ENCODE measurements around the gene CCDC92.

CCDC92 gene

DNA sequence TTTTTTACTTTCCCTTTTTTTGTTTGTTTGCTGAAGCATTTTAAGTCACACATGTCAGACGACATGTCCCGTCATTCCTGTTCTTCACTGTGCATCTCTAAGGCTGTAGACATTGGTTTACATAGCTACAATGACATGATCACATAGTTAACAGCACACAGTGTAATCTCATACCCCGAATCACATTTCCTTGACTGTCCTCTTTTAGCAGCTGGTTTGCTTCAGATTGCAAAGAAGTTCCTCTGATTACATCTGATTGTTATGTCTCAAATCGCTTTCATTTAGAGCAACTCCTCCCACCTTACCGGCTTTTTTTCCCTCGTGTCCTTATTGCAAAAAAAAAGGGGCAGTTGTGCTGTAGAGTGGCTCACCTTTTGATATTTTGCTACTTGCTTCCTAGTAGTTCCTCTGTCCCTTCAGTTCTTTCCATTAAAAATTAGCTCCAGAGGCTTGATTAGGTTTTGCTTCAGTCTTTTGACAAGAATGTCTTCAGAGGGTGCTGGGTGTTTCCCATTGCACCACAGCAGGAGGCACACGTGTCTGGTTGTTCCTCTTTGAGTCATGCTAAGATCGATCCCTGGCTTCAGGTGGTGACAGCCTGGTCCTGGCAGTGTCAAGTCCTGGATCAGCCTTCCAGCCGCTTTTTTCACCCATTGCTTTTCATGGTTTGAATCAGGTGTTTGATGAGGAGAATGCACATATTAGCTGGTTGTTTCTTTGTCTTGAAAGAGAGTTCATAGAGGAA is 35.4 kb upstream of the CCDC92 start:
- Mint-ChIP-seq H3K27ac (no peak overlapping the region), H3K9me3 (no peaks in the 10 kb centered on the region), H3K36me3 (ENCODE audit: low read depth) (peaks cover 48% of the 10 kb centered on the region), H3K4me3 (no peak overlapping the region), H3K4me1 (ENCODE audit: low read depth) (peaks cover 29% of the 10 kb centered on the region), H3K27me3 (no peaks in the 10 kb centered on the region)

DNA sequence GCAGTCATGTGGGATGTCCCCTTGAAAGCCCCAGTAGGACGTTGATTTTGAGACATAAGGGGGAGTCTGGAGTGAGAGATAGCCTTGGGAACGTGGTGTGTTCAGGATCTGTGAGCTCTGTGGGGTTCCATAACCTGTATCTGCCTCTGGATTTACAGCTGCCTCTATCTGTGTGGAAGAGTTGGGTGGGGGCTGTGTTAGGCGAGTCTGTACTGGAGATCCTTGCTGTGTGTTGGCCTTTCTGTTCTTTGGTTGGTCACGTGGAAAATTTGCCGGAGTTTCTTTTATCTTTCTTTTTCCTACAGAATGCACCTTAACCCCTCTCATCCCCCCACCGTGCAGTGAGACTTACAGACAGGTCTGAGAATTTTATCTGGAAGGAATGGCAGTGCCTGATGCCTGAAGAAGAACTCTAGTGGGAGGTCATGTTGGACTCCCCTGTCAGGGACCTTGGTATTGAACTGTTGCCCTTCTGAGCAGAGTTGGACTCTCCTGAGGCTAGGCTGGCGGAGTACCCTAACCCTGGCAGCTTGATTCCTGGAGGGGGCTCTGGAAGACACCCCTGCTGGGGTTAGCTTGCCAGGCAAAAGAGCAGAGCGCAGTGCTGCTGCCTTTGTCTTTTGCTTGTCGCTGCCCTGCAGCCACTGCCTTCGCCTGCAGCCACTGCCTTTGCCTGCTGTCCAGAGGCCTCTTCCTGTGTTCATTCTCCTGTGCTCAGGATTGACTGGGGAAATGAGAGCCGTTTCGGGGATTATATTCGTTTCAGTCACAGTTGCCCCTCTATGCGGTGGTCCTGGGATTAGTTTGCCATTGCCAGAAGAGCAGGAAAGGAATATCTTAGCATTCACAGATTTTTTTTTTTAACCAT is 34.4 kb upstream of the CCDC92 start:
- peak overlapping the region; percentile 51 for H3K27ac Mint-ChIP-seq
- H3K9me3 Mint-ChIP-seq, result no peaks in the 10 kb centered on the region
- peaks cover 38% of the 10 kb centered on the region for H3K36me3 Mint-ChIP-seq (ENCODE audit: low read depth)
- peak overlapping the region; percentile 31 for H3K4me3 Mint-ChIP-seq
- peaks cover 29% of the 10 kb centered on the region for H3K4me1 Mint-ChIP-seq (ENCODE audit: low read depth)
- H3K27me3 Mint-ChIP-seq, result no peaks in the 10 kb centered on the region

DNA sequence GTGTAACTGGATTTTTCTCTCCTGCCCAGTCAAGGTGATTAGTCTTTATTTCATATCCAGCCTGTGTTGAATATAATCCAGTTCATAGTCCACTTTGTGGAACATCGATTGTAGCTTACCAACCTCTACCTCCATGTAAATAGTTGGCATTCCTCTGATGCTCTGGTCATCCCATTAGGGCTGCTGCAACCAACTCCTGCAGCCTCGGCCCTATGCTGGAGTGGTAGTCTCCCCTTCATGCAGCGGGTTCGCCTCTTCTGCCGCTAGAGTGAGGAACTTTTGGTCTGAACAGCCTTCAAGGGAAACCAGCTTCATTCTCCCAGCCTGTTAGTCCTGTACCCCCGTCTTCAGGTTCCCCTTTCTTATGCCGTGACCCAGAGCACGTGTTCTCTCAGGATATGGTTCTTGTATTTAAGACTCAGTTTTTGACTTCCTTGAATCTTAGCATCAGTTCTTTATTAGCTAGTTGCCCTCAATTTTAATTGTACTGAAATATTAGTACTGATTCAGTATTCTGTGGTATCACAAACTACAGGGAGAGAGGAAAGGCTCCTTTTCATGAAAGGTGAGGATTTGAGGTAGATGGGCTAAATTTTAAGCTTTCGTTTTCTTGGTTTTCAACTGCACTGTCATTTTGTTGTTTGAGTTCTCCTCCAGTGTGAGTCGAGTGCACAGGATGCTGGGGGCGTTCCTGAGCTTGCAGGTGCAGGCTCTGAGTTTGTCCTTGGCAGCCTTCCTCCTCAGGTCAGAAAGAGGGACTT is 33.6 kb upstream of the CCDC92 start:
- H3K27ac Mint-ChIP-seq, result peak overlapping the region; percentile 51
- no peaks in the 10 kb centered on the region for H3K27me3 Mint-ChIP-seq
- H3K4me3 Mint-ChIP-seq, result peak overlapping the region; percentile 31
- H3K4me1 Mint-ChIP-seq (ENCODE audit: low read depth), result peaks cover 29% of the 10 kb centered on the region
- H3K36me3 Mint-ChIP-seq (ENCODE audit: low read depth), result peaks cover 32% of the 10 kb centered on the region
- no peaks in the 10 kb centered on the region for H3K9me3 Mint-ChIP-seq

DNA sequence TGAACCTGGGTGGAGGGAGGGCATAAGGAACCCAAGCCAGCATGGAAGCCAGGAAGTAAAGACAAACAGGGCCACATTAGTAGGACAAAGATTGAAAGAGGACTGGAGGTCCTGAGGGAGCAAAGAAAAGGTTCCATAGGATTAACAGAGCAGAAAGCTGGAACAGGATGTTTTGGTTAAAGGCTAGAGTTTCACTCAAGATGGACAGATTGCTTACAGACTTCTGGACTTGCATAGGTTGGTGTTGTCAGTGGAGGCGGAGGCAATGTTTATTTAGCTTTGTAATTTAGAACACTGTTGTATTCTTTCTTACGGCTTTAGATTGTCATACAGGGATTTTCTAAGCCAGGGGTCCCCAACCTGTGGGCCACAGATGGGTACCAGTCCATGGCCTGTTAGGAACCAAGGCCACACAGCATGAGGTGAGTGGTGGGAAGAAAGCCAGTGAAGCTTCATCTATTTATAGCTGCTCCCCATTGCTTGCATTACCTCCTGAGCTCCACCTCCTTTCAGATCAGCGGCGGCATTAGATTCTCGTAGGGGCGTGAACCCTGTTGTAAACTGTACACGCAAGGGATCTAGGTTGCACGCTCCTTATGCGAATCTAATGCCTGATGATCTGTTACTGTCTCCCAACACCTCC is 31.7 kb upstream of the CCDC92 start:
- no peak overlapping the region for H3K27ac Mint-ChIP-seq
- H3K9me3 Mint-ChIP-seq, result no peaks in the 10 kb centered on the region
- H3K36me3 Mint-ChIP-seq (ENCODE audit: low read depth), result peaks cover 22% of the 10 kb centered on the region
- peaks cover 29% of the 10 kb centered on the region for H3K4me1 Mint-ChIP-seq (ENCODE audit: low read depth)
- no peaks in the 10 kb centered on the region for H3K27me3 Mint-ChIP-seq
- no peak overlapping the region for H3K4me3 Mint-ChIP-seq

DNA sequence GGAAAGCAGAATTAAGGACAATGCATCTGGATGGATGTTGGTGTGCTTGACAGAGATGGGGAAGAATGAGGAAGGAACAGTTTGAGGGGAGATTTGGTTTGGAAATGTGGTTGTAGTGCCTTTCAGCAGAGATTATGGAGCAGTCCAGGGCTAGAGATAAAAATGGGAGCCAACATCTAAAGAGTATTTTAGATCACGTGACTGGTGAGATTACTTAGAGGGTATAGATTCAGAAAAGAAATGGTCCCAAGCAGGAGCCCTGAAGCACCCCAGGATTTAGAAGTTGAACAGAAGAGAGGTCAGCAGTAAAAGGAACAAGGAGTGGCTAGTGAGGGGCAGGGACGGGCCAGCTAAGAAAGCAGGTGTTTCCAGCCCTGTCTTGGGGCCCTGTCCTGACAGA is 30.0 kb upstream of the CCDC92 start:
- no peaks in the 10 kb centered on the region for H3K27me3 Mint-ChIP-seq
- no peak overlapping the region for H3K4me3 Mint-ChIP-seq

DNA sequence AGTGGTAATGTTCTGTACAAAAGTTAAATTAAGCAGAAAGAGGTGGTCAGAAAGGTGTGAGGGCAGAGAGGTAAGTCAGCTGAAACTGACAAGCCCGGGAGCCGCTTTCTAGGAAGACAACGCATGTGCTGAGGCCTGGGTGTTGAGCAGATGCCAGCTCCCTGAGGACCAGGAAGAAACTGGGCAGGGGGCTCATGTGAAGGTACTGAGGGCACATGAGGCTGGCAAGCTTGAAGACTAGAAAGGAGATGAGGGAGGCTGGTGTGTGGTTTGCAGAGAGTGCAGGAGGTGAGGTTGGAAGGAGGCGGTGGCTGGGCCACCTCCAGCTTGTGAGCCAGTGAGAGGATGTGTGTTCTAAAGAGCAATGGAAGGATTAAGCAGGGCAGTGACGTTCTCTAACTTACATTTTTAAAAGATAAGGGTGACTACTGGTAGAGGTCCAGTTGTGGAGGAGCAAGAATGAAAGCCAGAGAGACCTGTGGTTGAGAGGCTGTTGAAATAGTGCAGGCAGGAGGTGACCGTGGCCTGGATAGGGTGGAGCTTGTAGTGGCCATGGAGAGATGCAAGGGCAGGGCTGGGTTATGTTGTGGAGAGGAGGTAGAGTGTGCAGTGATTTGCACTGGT is 29.5 kb upstream of the CCDC92 start:
- no peaks in the 10 kb centered on the region for H3K9me3 Mint-ChIP-seq
- H3K27me3 Mint-ChIP-seq, result no peaks in the 10 kb centered on the region
- peaks cover 16% of the 10 kb centered on the region for H3K4me1 Mint-ChIP-seq (ENCODE audit: low read depth)
- no peak overlapping the region for H3K4me3 Mint-ChIP-seq
- H3K27ac Mint-ChIP-seq, result no peak overlapping the region
- H3K36me3 Mint-ChIP-seq (ENCODE audit: low read depth), result peaks cover 18% of the 10 kb centered on the region

More for the DNA sequence above, 30.0 kb upstream of the CCDC92 start:
- no peaks in the 10 kb centered on the region for H3K9me3 Mint-ChIP-seq
- H3K36me3 Mint-ChIP-seq (ENCODE audit: low read depth), result peaks cover 19% of the 10 kb centered on the region
- H3K27ac Mint-ChIP-seq, result no peak overlapping the region
- peaks cover 20% of the 10 kb centered on the region for H3K4me1 Mint-ChIP-seq (ENCODE audit: low read depth)

DNA sequence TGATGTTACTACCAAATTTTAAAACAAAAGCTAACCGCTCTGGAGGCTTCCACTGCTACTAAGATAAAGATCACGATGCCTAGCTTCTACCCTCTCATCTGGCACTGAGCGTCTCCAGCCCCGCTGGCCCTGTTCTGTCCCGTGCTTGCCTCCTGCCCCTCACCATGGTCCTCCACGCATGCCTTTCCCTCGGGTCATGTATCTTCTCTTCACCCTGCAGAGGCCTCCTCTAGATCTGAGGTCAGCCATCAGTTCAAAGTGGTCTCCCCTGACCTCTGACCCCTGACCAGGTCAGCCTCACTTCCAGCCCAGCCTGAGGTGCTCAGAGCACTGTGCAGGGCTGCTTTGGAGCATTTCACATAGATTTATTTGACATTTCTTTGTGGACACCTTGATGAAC is 28.7 kb upstream of the CCDC92 start:
- Mint-ChIP-seq H3K27me3 (no peaks in the 10 kb centered on the region), H3K9me3 (no peaks in the 10 kb centered on the region), H3K4me1 (ENCODE audit: low read depth) (peaks cover 11% of the 10 kb centered on the region), H3K36me3 (ENCODE audit: low read depth) (peaks cover 16% of the 10 kb centered on the region), H3K4me3 (no peak overlapping the region), H3K27ac (no peak overlapping the region)

DNA sequence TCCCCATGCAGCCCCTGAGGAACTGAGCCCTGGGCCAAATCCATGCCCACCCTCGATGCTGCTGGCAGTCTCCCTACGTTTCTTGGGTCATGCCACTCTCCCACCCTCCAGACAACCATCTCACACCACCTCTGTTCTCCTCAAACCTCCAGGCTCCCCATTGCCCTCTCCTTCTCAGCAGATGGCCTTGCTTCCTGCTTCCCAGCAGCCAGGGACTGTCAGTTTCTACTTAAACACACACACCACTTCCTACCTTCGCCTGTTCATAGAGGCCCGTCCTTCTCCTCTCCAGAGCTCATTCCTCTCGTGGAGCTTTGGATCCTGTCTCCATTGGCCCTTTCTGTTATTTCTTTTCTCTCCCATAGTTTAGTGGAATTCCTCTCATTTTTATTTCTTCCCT is 27.5 kb upstream of the CCDC92 start:
- Mint-ChIP-seq H3K4me3 (no peak overlapping the region), H3K9me3 (no peaks in the 10 kb centered on the region), H3K27ac (no peak overlapping the region), H3K27me3 (no peaks in the 10 kb centered on the region), H3K36me3 (ENCODE audit: low read depth) (peaks cover 8% of the 10 kb centered on the region), H3K4me1 (ENCODE audit: low read depth) (peaks cover 14% of the 10 kb centered on the region)

DNA sequence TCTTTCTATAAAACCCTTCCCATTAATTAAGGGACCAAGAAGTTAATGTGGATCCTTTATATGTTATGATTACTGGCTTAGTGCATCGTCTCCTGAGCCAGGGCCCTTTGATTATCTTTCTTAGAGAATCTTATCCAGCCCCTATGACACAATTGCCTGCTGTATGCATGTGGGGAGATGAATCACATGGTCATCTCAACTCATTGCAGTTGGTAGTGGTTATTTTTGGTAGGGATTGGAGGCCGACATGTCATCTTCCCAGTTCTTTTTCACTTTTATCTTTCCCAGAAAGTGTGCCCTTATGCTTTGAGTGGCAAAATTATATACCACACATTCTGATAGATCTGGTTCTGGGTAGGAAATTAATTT is 26.3 kb upstream of the CCDC92 start:
- Mint-ChIP-seq H3K4me3 (no peak overlapping the region), H3K4me1 (ENCODE audit: low read depth) (peaks cover 21% of the 10 kb centered on the region), H3K27ac (no peak overlapping the region), H3K36me3 (ENCODE audit: low read depth) (peaks cover 14% of the 10 kb centered on the region), H3K9me3 (no peaks in the 10 kb centered on the region), H3K27me3 (no peaks in the 10 kb centered on the region)

DNA sequence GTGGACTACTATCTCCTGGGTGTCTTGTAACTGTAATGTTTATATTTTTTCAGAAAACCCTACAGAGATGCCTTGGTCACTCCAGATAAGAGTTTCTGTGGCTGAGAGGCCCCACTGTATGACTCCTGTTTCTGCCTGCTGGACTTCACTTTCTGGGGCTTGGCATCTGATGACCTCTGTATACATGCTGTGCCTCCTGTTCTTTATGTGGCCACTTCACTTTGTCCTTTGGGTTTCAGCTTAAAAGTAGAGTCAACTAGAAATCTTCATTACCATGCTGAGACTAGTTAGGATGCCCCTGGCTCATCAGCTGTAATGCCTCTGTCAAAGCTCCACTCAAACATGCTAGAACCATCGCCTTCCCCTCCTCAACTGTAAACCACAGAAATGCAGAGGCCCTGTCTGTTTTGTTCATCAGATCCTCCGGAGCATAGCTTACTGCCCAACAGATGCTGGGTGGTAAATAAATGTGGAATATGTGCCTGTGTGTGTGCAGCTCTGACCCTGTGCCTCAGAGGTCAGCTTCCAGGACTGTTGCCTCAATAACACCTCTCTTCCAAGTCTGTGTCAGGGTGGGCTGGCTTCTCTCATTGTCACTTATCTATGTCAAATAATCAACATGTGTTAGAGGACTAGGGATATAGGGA is 25.8 kb upstream of the CCDC92 start:
- Mint-ChIP-seq H3K9me3 (no peaks in the 10 kb centered on the region), H3K27me3 (no peaks in the 10 kb centered on the region), H3K36me3 (ENCODE audit: low read depth) (peaks cover 18% of the 10 kb centered on the region), H3K4me1 (ENCODE audit: low read depth) (peaks cover 21% of the 10 kb centered on the region), H3K27ac (no peak overlapping the region), H3K4me3 (no peak overlapping the region)

DNA sequence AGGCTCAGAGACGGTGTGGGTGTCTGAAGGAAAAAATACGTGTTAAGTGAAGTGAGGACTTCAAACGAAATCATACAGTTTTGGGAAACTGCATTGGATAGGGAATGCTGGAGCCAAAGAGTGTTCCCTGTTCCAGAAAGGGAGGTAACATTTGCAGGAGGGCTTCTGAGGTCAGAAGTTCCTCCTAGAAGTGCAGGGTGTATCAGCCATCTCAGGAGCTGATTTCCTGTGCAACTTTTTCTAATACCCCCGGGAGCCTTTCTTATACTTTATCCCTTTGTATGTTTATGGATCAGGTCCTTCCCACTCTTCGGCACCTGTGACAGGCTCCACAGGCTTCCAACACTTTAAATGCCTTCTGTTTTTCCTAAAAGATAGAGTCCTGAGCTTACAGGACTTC is 25.3 kb upstream of the CCDC92 start:
- Mint-ChIP-seq H3K36me3 (ENCODE audit: low read depth) (peaks cover 19% of the 10 kb centered on the region), H3K27ac (no peak overlapping the region), H3K9me3 (no peaks in the 10 kb centered on the region), H3K4me1 (ENCODE audit: low read depth) (peaks cover 21% of the 10 kb centered on the region), H3K27me3 (no peaks in the 10 kb centered on the region), H3K4me3 (no peak overlapping the region)

DNA sequence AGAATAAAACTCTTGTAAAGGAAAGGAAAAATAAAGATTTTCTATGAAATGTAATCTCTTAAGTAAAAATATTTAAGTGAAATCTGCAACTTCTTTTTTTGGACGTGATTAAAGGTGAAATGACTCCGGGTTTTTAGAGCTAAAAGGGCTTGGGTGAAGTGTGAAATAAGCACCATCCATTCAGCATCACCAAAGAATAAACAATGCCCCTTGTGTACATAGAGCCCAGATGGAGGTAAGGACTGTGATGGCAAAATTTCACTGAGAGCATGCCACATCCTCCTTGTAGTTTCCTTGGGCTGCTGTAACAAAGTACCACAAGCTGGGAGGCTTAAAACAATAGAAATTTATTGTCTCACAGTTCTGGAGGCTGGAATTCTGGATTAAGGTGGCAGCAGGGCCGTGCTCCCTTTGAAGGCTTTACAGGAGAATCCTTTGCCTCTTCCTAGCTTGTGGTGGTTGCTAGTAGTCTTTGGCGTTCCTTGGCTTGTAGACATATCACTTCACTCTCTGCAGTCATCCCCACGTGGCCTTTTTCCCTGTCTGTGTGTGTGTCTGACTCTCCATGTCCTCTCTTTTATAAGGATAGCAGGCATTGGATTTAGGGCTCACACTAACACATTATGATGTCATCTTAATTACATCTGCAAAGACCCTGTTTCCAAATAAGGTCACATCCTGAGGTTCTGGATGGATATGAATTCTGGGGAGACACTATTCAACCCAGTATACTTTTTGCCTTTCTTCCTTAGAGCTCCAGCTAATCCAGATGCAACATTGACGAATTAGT is 24.6 kb upstream of the CCDC92 start:
- H3K27me3 Mint-ChIP-seq, result no peaks in the 10 kb centered on the region
- no peak overlapping the region for H3K4me3 Mint-ChIP-seq
- no peak overlapping the region for H3K27ac Mint-ChIP-seq
- H3K36me3 Mint-ChIP-seq (ENCODE audit: low read depth), result peaks cover 22% of the 10 kb centered on the region
- peaks cover 21% of the 10 kb centered on the region for H3K4me1 Mint-ChIP-seq (ENCODE audit: low read depth)
- H3K9me3 Mint-ChIP-seq, result no peaks in the 10 kb centered on the region

DNA sequence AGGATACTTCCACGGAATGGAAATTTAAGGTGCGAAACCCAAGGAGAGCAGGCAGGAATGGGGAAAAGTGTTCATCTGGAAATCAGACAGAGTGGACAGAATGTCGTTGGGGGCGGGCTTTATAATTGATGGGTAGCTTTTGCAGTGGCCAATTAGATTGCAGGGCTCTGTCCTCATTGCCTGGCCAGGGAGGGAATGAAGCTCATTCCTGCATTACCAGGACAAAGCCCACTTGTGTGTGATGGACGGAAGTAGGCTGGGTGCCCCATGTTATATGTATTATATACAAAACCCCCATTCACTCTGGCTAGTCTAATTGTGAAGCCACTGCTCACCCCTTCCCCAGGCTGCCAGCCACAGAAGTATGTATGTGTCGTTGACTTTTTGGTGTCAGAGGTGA is 23.9 kb upstream of the CCDC92 start:
- no peak overlapping the region for H3K4me3 Mint-ChIP-seq
- H3K4me1 Mint-ChIP-seq (ENCODE audit: low read depth), result peaks cover 21% of the 10 kb centered on the region
- peaks cover 22% of the 10 kb centered on the region for H3K36me3 Mint-ChIP-seq (ENCODE audit: low read depth)
- H3K9me3 Mint-ChIP-seq, result no peaks in the 10 kb centered on the region
- H3K27me3 Mint-ChIP-seq, result no peaks in the 10 kb centered on the region
- H3K27ac Mint-ChIP-seq, result no peak overlapping the region

All from stimulated activated naive CD8-positive, alpha-beta T cell treated with anti-CD3 and anti-CD28 coated beads, Interleukin-15, Interleukin-2, amounts not matched to agents 100 ng/mL and 50 ng/mL, for 24 hours (primary cell).